Measurements from ENCODE around the gene TP53I11.
A peak's percentile ranks its signal among the peaks of the same experiment; 100 is the strongest.

The TP53I11 gene

GRCh38 chr11:44893846-44894617 lies 56.7 kb downstream of the TP53I11 start:
- no peak overlapping the region for H3K9ac ChIP-seq (ENCODE audit: low read length)

GRCh38 chr11:44893308-44893822 lies 57.3 kb downstream of the TP53I11 start:
- Histone ChIP-seq H3K27ac (ENCODE audit: low read depth, low read length) (peak overlapping the region; percentile 82), H3K27me3 (ENCODE audit: control insufficient read depth, insufficient read depth, low read length) (no peaks in the 10 kb centered on the region), H3K4me1 (ENCODE audit: control insufficient read depth, insufficient read depth, low read length) (peaks cover 14% of the 10 kb centered on the region), H3K9ac (ENCODE audit: low read length) (no peak overlapping the region), H3K36me3 (ENCODE audit: control insufficient read depth, insufficient read depth, low read length) (no peaks in the 10 kb centered on the region), H3K4me3 (ENCODE audit: low read length) (peak overlapping the region; percentile 3)

More at GRCh38 chr11:44893846-44894617, 56.7 kb downstream of the TP53I11 start:
- no peaks in the 10 kb centered on the region for H3K36me3 ChIP-seq (ENCODE audit: control insufficient read depth, insufficient read depth, low read length)
- H3K4me3 ChIP-seq (ENCODE audit: low read length): peak overlapping the region; percentile 3
- H3K27ac ChIP-seq (ENCODE audit: low read depth, low read length): peak overlapping the region; percentile 82
- H3K4me1 ChIP-seq (ENCODE audit: control insufficient read depth, insufficient read depth, low read length): peaks cover 14% of the 10 kb centered on the region
- no peaks in the 10 kb centered on the region for H3K27me3 ChIP-seq (ENCODE audit: control insufficient read depth, insufficient read depth, low read length)

DNA sequence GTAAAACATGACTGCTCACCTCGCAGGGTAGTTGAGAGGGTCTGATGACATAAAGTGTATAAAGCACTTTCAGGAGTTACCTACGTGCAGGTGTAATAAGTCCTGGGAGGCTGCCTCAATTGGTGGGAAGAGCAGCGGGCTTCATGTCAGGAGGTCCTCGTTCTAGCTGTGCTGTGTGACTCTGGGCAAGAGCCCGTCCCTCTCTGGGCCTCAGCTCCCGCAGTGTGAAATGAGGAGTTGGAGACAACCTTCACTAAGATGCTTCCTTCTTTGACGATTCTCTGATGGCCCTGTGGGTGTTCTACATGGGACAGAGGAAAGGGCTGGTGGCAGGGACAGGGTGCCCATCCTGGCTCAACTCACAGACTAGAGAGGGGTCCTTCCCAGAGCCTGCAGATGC lies 57.8 kb downstream of the TP53I11 start:
- Histone ChIP-seq H3K36me3 (ENCODE audit: control insufficient read depth, insufficient read depth, low read length) (no peaks in the 10 kb centered on the region), H3K27me3 (ENCODE audit: control insufficient read depth, insufficient read depth, low read length) (no peaks in the 10 kb centered on the region), H3K4me1 (ENCODE audit: control insufficient read depth, insufficient read depth, low read length) (peaks cover 14% of the 10 kb centered on the region), H3K27ac (ENCODE audit: low read depth, low read length) (peak overlapping the region; percentile 82), H3K9ac (ENCODE audit: low read length) (no peak overlapping the region), H3K4me3 (ENCODE audit: low read length) (no peak overlapping the region)

- Histone ChIP-seq H3K9ac (ENCODE audit: low read length) (no peak overlapping the region), H3K36me3 (ENCODE audit: control insufficient read depth, insufficient read depth, low read length) (no peaks in the 10 kb centered on the region), H3K27ac (ENCODE audit: low read depth, low read length) (no peak overlapping the region), H3K27me3 (ENCODE audit: control insufficient read depth, insufficient read depth, low read length) (no peaks in the 10 kb centered on the region), H3K4me1 (ENCODE audit: control insufficient read depth, insufficient read depth, low read length) (peaks cover 33% of the 10 kb centered on the region), H3K4me3 (ENCODE audit: low read length) (no peak overlapping the region)
These were observed 61.4 kb downstream of the TP53I11 start for GRCh38 chr11:44889266-44889665.

- no peak overlapping the region for H3K4me3 ChIP-seq (ENCODE audit: low read length)
- no peaks in the 10 kb centered on the region for H3K27me3 ChIP-seq (ENCODE audit: control insufficient read depth, insufficient read depth, low read length)
- H3K36me3 ChIP-seq (ENCODE audit: control insufficient read depth, insufficient read depth, low read length): no peaks in the 10 kb centered on the region
- no peak overlapping the region for H3K9ac ChIP-seq (ENCODE audit: low read length)
- peaks cover 19% of the 10 kb centered on the region for H3K4me1 ChIP-seq (ENCODE audit: control insufficient read depth, insufficient read depth, low read length)
- H3K27ac ChIP-seq (ENCODE audit: low read depth, low read length): no peak overlapping the region
These were observed 63.0 kb downstream of the TP53I11 start for GRCh38 chr11:44887636-44888035.

DNA sequence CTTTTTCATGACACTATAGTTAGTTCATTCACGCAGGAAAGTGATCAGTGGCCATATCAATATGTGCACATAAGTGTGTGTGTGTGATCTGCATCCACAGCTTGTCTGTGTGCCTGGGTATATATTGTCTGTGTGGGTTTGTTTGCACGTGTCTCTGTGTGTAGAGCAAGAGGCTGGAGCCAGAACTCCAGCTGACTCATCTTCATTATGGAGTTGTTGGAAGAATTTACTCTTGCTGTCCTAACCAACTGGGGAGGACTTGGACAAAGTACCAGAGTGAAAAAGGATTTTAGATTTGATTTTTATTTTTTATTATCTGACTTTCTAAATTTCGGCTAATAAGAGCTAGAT lies 63.9 kb downstream of the TP53I11 start:
- H3K27ac ChIP-seq (ENCODE audit: low read depth, low read length): peak overlapping the region; percentile 44
- no peak overlapping the region for H3K9ac ChIP-seq (ENCODE audit: low read length)
- no peaks in the 10 kb centered on the region for H3K36me3 ChIP-seq (ENCODE audit: control insufficient read depth, insufficient read depth, low read length)
- H3K27me3 ChIP-seq (ENCODE audit: control insufficient read depth, insufficient read depth, low read length): no peaks in the 10 kb centered on the region
- H3K4me1 ChIP-seq (ENCODE audit: control insufficient read depth, insufficient read depth, low read length): peaks cover 19% of the 10 kb centered on the region
- H3K4me3 ChIP-seq (ENCODE audit: low read length): no peak overlapping the region

GRCh38 chr11:44885919-44886789 lies 64.5 kb downstream of the TP53I11 start:
- no peaks in the 10 kb centered on the region for H3K27me3 ChIP-seq (ENCODE audit: control insufficient read depth, insufficient read depth, low read length)
- H3K4me1 ChIP-seq (ENCODE audit: control insufficient read depth, insufficient read depth, low read length): peaks cover 19% of the 10 kb centered on the region
- no peak overlapping the region for H3K9ac ChIP-seq (ENCODE audit: low read length)
- peak overlapping the region; percentile 29 for H3K27ac ChIP-seq (ENCODE audit: low read depth, low read length)
- no peaks in the 10 kb centered on the region for H3K36me3 ChIP-seq (ENCODE audit: control insufficient read depth, insufficient read depth, low read length)
- H3K4me3 ChIP-seq (ENCODE audit: low read length): no peak overlapping the region

- Histone ChIP-seq H3K36me3 (ENCODE audit: control insufficient read depth, insufficient read depth, low read length) (no peaks in the 10 kb centered on the region), H3K4me3 (ENCODE audit: low read length) (no peak overlapping the region), H3K27me3 (ENCODE audit: control insufficient read depth, insufficient read depth, low read length) (no peaks in the 10 kb centered on the region), H3K27ac (ENCODE audit: low read depth, low read length) (peak overlapping the region; percentile 29), H3K4me1 (ENCODE audit: control insufficient read depth, insufficient read depth, low read length) (peaks cover 19% of the 10 kb centered on the region), H3K9ac (ENCODE audit: low read length) (no peak overlapping the region)
These were observed 65.4 kb downstream of the TP53I11 start for GRCh38 chr11:44885065-44885810.

DNA sequence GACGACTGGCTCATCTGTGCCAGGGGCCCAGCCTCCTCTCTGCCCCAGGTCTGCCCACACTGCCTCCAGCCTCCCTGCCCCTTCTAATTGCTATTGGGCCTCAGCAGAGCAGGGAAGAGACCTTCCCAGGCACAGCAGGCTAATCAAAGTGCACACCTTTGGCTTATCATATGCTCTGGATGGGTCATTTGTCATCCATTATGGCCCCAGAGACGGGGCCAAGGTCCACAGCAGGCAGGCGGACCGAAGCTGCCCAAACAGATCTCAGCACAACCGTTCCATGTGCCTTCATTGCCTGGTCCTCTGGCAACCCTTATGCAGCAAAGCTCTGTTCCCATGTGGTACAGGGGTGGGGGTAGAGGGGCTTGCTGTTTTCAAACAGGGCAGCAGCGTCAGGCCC lies 66.6 kb downstream of the TP53I11 start:
- H3K27me3 ChIP-seq (ENCODE audit: control insufficient read depth, insufficient read depth, low read length): no peaks in the 10 kb centered on the region
- peaks cover 19% of the 10 kb centered on the region for H3K4me1 ChIP-seq (ENCODE audit: control insufficient read depth, insufficient read depth, low read length)
- H3K27ac ChIP-seq (ENCODE audit: low read depth, low read length): no peak overlapping the region
- no peaks in the 10 kb centered on the region for H3K36me3 ChIP-seq (ENCODE audit: control insufficient read depth, insufficient read depth, low read length)
- H3K4me3 ChIP-seq (ENCODE audit: low read length): no peak overlapping the region
- no peak overlapping the region for H3K9ac ChIP-seq (ENCODE audit: low read length)

DNA sequence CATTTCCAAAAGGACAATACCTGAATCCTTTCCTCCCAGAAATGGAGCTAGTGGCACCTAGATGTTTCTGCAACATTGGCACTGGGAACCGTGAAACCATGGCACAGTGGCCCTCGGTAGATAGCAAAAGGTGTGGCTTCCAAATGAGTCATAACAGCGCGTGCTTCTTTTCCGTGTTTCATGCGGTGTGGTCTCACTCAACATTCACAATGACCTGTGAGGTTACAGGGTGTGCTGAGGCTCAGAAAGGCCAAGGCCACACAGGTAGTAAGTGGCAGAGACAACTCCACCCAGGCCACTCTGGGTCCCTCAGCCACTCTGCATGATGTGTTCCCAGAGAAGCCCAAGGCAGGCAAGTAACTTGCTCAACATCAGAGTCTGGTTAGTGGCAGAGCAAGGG lies 67.4 kb downstream of the TP53I11 start:
- Histone ChIP-seq H3K9ac (ENCODE audit: low read length) (no peak overlapping the region), H3K4me1 (ENCODE audit: control insufficient read depth, insufficient read depth, low read length) (peaks cover 19% of the 10 kb centered on the region), H3K27ac (ENCODE audit: low read depth, low read length) (no peak overlapping the region), H3K36me3 (ENCODE audit: control insufficient read depth, insufficient read depth, low read length) (no peaks in the 10 kb centered on the region), H3K4me3 (ENCODE audit: low read length) (no peak overlapping the region), H3K27me3 (ENCODE audit: control insufficient read depth, insufficient read depth, low read length) (no peaks in the 10 kb centered on the region)
